DOHH2 (cell line): ENCODE measurements around the gene NAP1L4.
"Not testable (repeated sequence)": the region's sequence is repeated elsewhere in the genome, so short reads cannot be mapped to it uniquely, and the experiment has no call there.

Source experiments
- H3F3A ChIP-seq: fragments of 200-600 bp; sonication (generic), shearing (Covaris generic); 2 replicates; pipeline ENCODE4 v1.6.0; 2016; ENCODE audit warnings: antibody characterized with exemption, mild to moderate bottlenecking; ENCODE audit not compliant: control insufficient read depth, insufficient read depth
- H3K27ac ChIP-seq: fragments of 200-600 bp; sonication (generic); 2 replicates; pipeline ENCODE4 v1.5.1; 2014; ENCODE audit warnings: low read depth, mild to moderate bottlenecking, low read length, moderate library complexity
- H3K27me3 ChIP-seq: fragments of 200-600 bp; sonication (generic); 2 replicates; pipeline ENCODE4 v1.6.1; 2014; ENCODE audit warnings: mild to moderate bottlenecking, low read length, mixed read lengths; ENCODE audit not compliant: control insufficient read depth
- H3K36me3 ChIP-seq: fragments of 200-600 bp; sonication (generic); 2 replicates; pipeline ENCODE4 v1.6.1; 2014; ENCODE audit warnings: mild to moderate bottlenecking, low read length, moderate library complexity, mixed read lengths; ENCODE audit not compliant: control insufficient read depth
- H3K4me1 ChIP-seq: fragments of 200-600 bp; sonication (generic); 2 replicates; pipeline ENCODE4 v1.6.1; 2014; ENCODE audit warnings: mild to moderate bottlenecking, low read length, mixed read lengths; ENCODE audit not compliant: control insufficient read depth
- H3K4me2 ChIP-seq: fragments of 200-600 bp; sonication (generic); 2 replicates; pipeline ENCODE4 v1.6.0; 2014; ENCODE audit warnings: mild to moderate bottlenecking, low read length, moderate library complexity
- H3K4me3 ChIP-seq: fragments of 200-600 bp; sonication (generic); 2 replicates; pipeline ENCODE4 v1.5.1; 2014; ENCODE audit warnings: mild to moderate bottlenecking, low read length, mixed read lengths
- H3K79me2 ChIP-seq: fragments of 200-600 bp; sonication (generic); 2 replicates; pipeline ENCODE4 v1.6.1; 2014; ENCODE audit warnings: mild to moderate bottlenecking, low read length, mixed read lengths; ENCODE audit not compliant: control insufficient read depth
- H3K9me2 ChIP-seq: fragments of 200-600 bp; sonication (generic); replicated peaks from 2 replicates; pipeline ENCODE4 v1.6.1; 2014; ENCODE audit warnings: mild to moderate bottlenecking, low read length, mixed read lengths; ENCODE audit not compliant: control insufficient read depth
- H3K9me3 ChIP-seq: fragments of 200-600 bp; sonication (generic); 2 replicates; pipeline ENCODE4 v1.6.1; 2014; ENCODE audit warnings: antibody characterized with exemption, low read length, mixed read lengths; ENCODE audit not compliant: control insufficient read depth, insufficient read depth
- H4K20me1 ChIP-seq: fragments of 200-600 bp; sonication (generic); 2 replicates; pipeline ENCODE4 v1.6.0; 2014; ENCODE audit warnings: low read depth, mild to moderate bottlenecking, antibody characterized with exemption, low read length, moderate library complexity; ENCODE audit not compliant: control insufficient read depth, insufficient read depth
- EZH2phosphoT487 ChIP-seq: fragments of 200-600 bp; sonication (generic); IDR thresholded peaks from 2 replicates; pipeline ENCODE4 v1.6.1; 2017; ENCODE audit warnings: borderline replicate concordance, mild to moderate bottlenecking, antibody characterized with exemption, low read length, moderate library complexity, mixed read lengths
- TF ChIP-seq, protein P1 (sequence below): fragments of 200-600 bp; sonication (generic); IDR thresholded peaks from one replicate; pipeline ENCODE4 v1.5.1; 2014; ENCODE audit warnings: antibody characterized with exemption, mild to moderate bottlenecking, low read depth, low read length; ENCODE audit not compliant: poor library complexity, severe bottlenecking

The NAP1L4 gene

DNA sequence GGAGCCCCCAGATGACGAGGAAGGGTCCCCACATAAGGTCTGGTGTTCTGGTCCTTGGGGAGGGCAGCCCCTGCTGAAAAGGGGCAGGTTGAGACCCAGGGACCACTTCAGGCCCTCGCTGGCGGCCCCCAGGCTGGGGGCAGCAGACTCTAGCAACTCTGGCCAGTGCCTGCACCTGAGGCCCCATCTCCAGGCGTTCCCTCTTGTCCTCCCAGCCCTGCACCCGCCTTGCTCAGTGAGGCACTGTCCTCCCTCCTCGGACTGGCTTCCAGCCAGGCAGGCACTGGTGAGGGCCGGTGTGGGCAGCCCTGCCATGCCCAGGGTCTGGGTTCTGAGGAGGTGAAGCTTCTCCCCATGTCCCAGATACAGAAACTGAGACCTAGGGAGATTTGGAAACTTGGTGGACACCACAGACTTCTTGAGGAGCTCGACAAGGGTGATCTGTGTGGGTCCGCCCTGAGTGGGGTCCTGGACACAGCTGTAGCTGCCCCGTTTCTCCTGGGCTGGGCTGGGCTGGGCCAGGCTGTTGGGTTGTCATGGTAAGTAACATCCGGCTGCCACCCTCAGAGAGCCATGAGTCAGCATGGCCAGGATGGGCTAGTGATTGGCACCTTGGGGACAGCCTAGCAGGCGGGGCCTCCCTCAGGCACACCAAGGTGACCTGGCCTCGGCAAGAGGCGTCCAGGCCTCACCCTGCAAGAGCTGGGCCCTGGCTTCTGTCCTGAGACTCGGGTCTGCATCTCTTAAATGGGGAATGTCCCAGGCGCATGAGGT, 51.8 kb downstream of the NAP1L4 start:
- H3K36me3 ChIP-seq = peaks cover 15% of the 10 kb centered on the region
- peaks cover 7% of the 10 kb centered on the region for H3F3A ChIP-seq
- TF ChIP-seq, protein P1, sequence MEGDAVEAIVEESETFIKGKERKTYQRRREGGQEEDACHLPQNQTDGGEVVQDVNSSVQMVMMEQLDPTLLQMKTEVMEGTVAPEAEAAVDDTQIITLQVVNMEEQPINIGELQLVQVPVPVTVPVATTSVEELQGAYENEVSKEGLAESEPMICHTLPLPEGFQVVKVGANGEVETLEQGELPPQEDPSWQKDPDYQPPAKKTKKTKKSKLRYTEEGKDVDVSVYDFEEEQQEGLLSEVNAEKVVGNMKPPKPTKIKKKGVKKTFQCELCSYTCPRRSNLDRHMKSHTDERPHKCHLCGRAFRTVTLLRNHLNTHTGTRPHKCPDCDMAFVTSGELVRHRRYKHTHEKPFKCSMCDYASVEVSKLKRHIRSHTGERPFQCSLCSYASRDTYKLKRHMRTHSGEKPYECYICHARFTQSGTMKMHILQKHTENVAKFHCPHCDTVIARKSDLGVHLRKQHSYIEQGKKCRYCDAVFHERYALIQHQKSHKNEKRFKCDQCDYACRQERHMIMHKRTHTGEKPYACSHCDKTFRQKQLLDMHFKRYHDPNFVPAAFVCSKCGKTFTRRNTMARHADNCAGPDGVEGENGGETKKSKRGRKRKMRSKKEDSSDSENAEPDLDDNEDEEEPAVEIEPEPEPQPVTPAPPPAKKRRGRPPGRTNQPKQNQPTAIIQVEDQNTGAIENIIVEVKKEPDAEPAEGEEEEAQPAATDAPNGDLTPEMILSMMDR = no peak
- no peak for TF ChIP-seq EZH2phosphoT487
- H3K27me3 ChIP-seq = no peaks in the 10 kb centered on the region
- H3K4me2 ChIP-seq = no peak overlapping the region
- no peak overlapping the region for H3K4me3 ChIP-seq
- no peaks in the 10 kb centered on the region for H3K79me2 ChIP-seq
- H3K27ac ChIP-seq = no peak overlapping the region
- H3K9me3 ChIP-seq = peaks cover 22% of the 10 kb centered on the region
- no peaks in the 10 kb centered on the region for H3K4me1 ChIP-seq
- H3K9me2 ChIP-seq = no peaks in the 10 kb centered on the region
- H4K20me1 ChIP-seq = no peaks in the 10 kb centered on the region; the same call in 1 of the 2 replicates

DNA sequence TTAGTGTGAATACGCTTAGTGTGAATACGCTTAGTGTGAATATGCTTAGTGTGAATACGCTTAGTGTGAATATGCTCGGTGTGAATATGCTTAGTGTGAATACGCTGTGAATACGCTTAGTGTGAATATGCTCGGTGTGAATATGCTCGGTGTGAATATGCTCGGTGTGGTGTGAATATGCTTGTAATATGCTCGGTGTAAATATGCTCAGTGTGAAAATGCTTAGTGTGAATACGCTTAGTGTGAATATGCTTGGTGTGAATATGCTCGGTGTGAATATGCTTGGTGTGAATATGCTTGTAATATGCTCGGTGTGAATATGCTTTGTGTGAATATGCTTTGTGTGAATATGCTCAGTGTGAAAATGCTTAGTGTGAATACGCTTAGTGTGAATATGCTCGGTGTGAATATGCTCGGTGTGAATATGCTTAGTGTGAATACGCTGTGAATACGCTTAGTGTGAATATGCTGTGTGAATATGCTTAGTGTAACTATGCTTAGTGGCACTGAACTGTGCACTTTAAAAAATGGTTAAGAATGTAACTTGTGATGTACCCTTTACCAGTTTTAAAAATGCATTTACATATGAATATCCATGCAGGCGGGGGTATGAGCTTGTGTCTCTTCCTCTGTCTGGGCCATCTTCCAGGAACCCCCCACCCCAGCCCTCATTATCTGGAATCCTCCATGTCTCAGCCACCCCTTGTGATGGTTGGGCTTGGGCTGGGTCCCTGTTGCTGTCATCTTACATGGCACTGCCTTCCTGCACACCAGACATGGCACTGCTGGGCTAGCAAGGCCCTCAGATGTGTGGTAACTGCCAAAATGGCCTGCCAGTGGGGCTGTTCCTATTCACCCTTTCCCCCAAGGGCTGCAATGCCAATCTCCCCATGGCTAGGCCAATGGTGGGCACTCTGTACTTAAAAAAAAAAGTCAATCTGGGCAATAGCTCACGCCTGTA, 53.4 kb downstream of the NAP1L4 start:
- H3K27ac ChIP-seq, H3K36me3 ChIP-seq, H3K4me3 ChIP-seq, H3K4me2 ChIP-seq, H3K4me1 ChIP-seq, H3K9me2 ChIP-seq, H3K27me3 ChIP-seq, H4K20me1 ChIP-seq, H3F3A ChIP-seq, H3K79me2 ChIP-seq: not testable (repeated sequence)
- H3K9me3 ChIP-seq = peaks cover 22% of the 10 kb centered on the region

DNA sequence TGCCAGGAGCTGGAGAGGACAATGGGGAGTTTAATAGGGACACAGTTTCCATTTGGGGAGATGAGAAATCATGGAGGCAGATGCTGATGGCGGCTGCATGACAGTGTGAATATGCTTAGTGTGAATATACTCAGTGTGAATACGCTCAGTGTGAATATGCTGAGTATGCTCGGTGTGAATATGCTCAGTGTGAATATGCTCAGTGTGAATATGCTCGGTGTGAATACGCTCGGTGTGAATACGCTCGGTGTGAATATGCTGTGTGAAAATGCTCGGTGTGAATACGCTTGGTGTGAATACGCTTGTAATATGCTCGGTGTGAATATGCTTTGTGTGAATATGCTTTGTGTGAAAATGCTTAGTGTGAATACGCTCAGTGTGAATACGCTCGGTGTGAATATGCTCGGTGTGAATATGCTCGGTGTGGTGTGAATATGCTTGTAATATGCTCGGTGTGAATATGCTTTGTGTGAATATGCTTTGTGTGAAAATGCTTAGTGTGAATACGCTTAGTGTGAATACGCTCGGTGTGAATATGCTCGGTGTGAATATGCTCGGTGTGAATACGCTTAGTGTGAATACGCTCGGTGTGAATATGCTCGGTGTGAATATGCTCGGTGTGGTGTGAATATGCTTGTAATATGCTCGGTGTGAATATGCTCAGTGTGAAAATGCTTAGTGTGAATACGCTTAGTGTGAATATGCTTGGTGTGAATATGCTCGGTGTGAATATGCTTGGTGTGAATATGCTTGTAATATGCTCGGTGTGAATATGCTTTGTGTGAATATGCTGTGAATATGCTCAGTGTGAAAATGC, 54.3 kb downstream of the NAP1L4 start:
- H3K27me3 ChIP-seq, H3F3A ChIP-seq, H3K79me2 ChIP-seq, H3K9me2 ChIP-seq, H4K20me1 ChIP-seq, H3K27ac ChIP-seq, H3K4me3 ChIP-seq, H3K4me1 ChIP-seq, H3K36me3 ChIP-seq, H3K4me2 ChIP-seq: not testable (repeated sequence)
- H3K9me3 ChIP-seq = peaks cover 22% of the 10 kb centered on the region

DNA sequence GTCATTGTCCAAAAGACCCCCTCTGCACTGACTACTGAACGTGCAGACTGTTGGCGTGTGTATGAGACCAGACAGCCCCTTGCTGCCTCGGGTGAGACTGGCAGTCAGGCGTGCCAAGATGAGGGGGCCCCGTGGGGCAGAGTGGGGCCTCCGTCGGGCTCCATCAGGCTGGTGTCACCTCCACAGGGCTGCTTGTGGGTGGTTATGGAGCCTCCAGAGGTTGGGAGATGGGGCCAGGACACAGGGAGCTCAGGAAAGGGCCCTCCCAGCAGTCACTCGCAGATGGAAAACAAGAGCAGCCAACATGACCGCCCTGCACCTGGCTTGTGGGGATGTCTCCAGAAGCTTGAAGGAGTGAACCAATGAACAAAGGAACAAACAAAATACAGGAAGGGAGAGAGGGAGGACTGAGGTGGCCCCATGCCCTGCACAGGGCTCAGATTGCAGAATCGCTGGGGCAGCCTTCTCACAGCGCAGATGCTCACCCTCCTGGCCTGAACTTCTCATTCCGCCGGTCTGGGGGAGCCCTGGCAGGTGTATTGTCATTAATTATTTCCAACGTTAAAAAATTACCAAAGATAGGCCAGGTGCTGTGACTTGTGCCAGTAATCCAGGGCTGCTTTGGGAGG, 57.4 kb downstream of the NAP1L4 start:
- H3K27ac ChIP-seq = no peak overlapping the region
- peaks cover 7% of the 10 kb centered on the region for H3F3A ChIP-seq
- H4K20me1 ChIP-seq = no peaks in the 10 kb centered on the region; the same call in 1 of the 2 replicates
- H3K4me1 ChIP-seq = peaks cover 10% of the 10 kb centered on the region
- no peaks in the 10 kb centered on the region for H3K9me2 ChIP-seq
- H3K27me3 ChIP-seq = peaks cover 12% of the 10 kb centered on the region
- no peaks in the 10 kb centered on the region for H3K79me2 ChIP-seq
- H3K4me2 ChIP-seq = no peak overlapping the region
- peaks cover 19% of the 10 kb centered on the region for H3K9me3 ChIP-seq
- no peaks in the 10 kb centered on the region for H3K36me3 ChIP-seq
- no peak overlapping the region for H3K4me3 ChIP-seq
- no peak for TF ChIP-seq EZH2phosphoT487
- TF ChIP-seq, protein P1 = no peak
